Erythroblast (primary cell): Measurements from ENCODE around the gene SLC35F2.

Experiments
- GATA1 ChIP-seq: IDR thresholded peaks from 2 replicates; pipeline ENCODE4 v1.6.1; 2011; ENCODE audit warnings: low read depth, mild to moderate bottlenecking, control low read depth, low read length, moderate library complexity
- POLR2A ChIP-seq: IDR thresholded peaks from 2 replicates; pipeline ENCODE4 v1.6.1; 2011; ENCODE audit warnings: mild to moderate bottlenecking, low read length

- no peak for TF ChIP-seq POLR2A
- TF ChIP-seq GATA1, result no peak
These were observed 107.5 kb downstream of the SLC35F2 start for GRCh38 chr11:107751082-107751481.
